GM21825 (cell line): Measurements from ENCODE around the gene NFILZ.

Experiments
- ATAC-seq: cut with Tn5 transposase; IDR thresholded peaks from one replicate; pipeline ENCODE4 v1.9.1; 2021; ENCODE audit warnings: mild to moderate bottlenecking, moderate library complexity; ENCODE audit not compliant: unreplicated experiment

NFILZ gene

DNA sequence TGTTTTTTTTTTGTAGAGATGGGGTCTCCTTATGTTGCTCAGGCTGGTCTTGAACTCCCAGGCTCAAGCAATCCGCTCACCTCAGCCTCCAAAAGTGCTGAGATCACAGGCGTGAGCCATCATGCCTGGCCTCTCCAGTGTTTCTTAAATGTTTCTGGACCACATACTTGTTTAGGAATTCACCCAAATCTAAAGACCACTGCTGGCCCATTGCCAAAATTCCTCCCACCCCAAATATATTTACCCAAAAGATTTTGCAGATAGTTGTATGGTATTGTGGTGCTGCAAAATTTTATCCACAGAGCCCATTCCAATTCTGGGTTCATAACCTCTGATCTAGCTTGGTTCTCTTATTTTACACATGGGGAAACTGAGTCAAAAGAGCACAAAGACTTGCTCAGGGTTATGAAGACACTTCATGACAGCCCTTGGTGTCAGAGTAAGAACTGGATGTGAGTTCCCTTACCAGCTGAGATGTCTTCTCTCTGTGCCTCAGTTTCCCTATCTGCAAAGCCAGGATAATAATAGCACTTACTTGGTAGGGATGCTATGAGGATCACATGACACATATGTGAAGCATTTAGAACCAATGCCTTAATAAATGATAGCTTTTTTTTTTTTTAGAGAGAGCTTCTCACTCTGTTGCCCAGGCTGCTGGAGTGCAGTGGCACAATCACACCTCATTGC, 10.9 kb downstream of the NFILZ start:
- ATAC-seq = no peak

DNA sequence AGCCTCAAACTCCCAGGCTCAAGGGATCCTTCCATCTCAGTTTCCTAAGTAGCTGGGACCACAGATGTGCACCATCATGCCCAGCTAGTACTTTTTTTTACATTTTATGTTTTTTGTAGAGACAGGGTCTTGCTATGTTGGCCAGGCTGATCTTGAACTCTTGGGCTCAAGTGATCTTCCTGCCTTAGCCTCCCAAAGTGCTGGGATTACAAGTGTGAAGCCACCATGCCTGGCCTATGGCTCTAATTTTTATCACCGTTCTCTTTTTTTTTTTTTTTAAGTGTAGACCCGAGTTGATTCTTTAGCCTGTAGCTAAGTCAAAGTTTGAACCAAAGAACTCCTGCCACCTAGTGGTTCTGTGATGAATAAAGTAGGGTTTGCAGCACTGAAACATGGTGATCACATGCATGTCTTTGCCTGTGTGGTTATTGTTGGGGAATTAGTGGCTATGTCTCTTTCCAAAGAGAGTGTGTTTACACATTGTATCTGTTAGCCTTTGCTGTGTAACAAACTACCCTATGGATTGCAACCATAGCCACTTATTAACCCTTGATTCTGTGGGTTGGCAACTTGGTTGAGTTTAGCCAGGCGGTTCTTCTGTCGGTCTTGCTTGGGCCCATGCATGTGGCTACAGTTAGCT, 11.6 kb downstream of the NFILZ start:
- no peak for ATAC-seq

DNA sequence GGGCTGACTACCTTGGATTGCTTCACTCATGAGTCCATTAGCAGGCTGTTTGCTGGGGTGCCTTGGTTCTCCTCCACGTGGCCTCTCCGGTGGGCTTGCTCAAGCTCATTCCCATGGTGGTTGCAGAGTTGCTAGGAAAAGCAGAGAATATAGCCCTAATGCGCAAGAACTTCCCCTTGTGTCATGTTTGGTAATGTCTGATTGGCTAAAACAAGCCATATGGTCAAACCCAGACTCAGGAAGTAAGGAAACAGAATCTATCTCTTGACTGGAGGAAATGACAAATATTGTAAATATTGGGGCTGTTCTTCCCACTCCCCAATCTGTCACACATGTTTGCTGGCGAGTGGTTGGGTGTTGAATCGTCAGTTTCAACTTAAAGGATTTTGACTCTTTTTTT, 12.1 kb downstream of the NFILZ start:
- ATAC-seq = no peak

DNA sequence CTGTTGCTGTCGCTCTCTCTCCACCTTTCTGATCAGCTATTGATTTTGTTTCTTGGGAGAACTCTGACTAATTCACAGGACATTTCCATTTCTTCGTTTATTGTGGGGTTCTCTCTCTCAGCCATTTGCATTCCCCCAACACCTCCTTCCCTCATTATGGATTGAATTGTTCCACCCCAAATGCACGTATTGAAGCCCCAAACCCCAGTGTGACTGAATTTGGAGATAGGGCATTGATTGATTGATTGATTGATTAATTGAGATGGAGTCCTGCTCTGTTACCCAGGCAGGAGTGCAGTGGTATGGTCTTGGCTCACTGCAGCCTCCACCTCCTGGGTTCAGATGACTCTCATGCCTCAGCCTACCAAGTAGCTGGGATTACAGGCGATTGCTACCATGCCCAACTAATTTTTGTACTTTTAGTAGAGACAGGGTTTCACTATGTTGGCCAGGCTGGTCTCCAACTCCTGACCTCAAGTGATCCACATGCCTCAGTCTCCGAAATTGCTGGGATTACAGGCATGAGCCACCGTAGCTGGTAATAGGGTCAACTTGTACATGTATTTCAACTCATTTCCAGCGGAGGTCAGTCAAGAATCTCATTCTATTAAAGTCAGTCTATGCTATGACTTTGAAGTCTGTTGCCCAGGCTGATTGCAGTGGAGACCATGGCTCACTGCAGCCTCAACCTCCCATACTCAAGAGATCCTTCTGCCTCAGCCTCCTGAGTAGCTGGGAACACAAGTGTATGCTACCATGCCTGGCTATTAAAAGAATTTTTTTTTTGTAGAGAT, 13.6 kb downstream of the NFILZ start:
- ATAC-seq = no peak

DNA sequence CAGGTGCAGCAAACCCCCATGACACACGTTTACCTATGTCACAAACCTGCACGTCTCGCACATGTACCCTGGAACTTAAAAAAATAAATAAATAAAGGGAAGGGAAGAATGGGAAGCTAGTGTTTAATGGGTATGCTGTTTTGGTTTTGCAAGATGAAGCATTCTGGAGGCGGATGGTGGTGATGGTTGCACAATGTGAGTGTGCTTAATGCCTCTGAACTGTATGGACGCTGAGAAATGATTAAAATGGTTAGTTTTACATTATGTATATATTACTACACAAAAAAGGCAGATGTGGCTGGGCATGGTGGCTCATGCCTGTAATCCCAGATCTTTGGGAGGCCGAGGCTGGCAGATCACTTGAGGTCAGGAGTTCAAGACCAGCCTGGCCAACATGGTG, 17.8 kb downstream of the NFILZ start:
- no peak for ATAC-seq

DNA sequence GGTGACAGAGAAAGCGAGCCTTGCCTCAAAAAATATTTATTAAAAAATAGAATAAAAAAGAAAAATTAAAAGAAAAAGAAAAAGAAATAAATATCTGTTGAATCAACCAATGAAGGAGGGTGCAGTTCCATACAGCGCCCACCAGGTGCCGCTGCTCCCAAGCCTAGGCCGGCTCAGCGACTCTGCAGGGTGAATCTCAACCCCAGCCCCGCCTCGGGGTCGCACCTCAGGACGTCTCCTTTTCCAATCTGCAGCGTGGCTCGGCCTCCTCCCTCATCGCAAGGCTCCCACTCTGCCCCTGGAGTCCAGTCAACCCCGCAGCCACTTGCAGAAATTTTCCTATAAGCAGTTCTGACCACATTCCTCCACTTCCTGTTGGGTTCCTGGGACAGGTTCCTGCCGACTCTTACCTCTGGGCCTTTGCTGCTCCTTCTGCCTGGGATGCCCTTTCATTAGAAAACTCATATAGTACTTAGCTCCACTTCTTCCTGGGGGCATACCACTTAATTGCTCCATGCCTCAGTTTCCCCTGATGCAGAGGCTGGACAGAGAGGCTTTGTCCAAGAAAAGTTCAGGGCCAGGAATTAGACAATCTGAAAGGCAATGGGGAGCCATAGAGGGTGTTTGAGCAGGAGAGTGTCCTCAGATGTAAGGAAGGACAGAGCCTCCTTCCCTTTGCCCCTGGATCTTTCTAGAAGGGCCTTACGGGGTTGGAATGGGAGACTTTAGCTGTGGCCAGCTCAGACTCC, 24.3 kb downstream of the NFILZ start:
- no peak for ATAC-seq

DNA sequence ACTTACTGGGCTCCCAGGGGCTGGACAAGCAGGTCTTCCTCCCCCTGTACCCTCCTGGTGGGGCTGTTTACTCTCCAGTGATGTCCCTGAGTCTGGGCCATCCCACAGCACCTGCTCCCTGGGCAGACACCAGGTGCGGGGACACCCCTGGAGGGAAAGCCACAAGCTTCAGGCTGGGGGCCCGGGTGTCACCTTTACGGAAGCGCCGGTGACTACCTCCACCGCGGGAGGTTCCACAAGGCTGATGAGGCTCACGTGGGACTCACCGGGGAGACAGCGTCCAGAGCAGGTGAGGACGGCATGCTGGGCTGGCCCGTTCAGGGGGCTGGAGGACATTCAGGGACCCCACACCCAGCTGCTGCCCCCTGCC, 24.9 kb downstream of the NFILZ start:
- ATAC-seq = no peak

DNA sequence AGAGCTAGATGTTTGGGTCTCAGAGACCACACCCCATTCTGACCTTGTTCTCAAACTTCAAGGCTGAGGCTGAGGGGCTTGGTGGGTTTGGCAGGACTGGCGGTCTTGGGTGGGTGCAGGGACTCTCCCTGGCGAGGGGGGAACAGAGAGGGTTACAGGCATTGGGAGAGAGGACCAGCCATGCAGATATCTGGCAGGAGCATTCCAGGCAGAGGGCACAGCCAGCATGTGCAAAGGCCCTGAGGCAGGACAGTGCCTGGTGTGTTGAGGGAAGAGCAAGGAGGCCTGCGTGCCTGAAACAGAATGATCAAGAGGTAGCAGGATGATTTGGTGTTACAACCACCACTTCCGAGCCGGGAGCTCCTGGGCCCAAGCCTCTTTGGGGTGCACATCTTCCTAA, 27.4 kb downstream of the NFILZ start:
- ATAC-seq = no peak

DNA sequence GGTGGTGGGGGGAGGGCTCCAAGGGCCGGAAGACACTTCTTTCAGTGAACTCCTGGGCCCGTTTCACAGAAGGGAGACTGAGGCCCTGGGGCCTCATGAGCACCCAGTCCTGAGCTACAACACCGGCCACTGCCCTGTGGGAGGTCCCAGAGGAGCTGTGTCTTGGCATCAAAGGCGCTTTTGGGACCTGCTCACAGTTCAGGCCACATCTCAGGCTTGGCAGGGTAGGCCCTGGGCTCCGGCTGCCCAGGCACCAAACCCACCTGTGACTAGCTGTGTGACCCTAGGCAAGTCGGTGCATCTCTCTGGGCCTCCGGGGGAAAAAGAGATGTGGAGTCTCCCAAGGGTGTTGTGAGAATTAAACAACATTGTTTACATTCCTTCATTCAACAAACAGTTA, 29.5 kb downstream of the NFILZ start:
- no peak for ATAC-seq

DNA sequence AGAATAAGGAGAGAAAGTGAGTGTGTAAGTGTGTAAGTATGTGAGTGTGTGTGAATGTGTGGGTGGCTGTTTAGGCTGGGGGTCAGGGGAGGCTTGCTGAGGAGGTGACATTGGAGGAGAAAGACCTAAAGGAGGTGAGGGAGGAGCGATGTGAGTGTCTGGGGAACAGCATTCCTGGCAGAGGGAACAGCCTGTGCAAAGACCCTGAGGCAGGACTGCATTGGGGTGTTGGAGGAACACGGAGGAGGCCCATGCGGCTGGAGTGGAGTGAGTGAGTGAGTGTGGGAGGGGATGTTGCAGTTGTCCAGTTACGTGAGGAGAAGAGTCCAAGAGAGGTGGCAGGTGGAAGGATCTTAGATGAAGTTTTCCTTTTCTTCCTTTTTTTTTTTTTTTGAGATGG, 31.8 kb downstream of the NFILZ start:
- no peak for ATAC-seq

DNA sequence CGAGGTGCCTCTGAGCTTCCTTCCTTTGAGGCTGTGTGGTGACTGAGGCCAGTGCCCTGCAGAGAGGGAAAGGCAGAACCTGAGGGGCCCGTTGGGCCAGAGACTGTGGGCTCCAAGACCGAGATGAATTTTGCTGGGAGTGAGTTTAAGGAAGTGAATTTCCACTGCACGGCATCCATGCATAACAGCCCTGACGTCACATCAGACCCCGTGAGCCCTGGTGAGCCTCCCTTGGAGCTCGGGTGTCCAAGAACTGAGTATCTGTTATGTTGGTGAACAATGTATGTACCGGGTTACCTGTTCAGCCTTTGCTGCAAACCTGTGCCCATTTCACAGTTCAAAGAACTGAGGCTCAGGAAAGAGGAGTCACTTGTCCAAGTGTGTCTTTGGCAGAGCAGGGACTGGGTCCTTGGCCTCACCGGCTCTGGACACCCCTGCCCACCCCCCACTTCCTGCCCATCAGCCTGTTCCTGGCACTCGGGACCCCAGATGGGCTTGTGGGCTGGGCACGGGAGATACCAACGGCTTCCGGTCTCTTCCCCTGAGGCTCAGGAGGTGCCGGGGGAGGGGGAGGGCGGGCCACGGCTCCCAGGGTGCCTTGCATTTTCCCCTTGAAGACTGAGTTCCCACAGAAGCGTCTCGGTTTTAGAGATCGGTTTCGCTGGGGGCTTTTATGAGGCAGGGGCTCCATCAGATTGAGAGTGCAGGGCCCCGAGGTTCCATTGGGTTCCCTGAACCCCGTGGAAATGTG, 33.7 kb downstream of the NFILZ start:
- no peak for ATAC-seq

DNA sequence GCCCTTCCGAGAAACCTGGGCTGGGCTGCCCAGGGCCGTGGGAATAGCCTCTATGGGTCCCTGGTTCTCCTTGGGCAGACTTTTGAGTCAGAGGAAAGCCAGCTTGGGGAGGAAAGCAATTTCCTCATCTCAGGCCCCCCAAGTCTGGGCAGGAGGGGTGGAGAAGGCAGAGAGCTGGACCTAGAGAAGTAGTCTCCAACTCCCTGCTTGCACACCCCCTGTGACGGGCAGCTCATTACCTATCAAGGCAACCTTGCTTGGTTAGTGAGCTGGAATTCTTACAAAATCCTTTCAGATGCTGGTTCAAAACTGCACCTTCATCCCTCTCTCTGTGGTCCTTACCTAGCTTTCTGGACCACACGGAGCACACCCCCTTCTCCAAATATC, 34.2 kb downstream of the NFILZ start:
- ATAC-seq = no peak

DNA sequence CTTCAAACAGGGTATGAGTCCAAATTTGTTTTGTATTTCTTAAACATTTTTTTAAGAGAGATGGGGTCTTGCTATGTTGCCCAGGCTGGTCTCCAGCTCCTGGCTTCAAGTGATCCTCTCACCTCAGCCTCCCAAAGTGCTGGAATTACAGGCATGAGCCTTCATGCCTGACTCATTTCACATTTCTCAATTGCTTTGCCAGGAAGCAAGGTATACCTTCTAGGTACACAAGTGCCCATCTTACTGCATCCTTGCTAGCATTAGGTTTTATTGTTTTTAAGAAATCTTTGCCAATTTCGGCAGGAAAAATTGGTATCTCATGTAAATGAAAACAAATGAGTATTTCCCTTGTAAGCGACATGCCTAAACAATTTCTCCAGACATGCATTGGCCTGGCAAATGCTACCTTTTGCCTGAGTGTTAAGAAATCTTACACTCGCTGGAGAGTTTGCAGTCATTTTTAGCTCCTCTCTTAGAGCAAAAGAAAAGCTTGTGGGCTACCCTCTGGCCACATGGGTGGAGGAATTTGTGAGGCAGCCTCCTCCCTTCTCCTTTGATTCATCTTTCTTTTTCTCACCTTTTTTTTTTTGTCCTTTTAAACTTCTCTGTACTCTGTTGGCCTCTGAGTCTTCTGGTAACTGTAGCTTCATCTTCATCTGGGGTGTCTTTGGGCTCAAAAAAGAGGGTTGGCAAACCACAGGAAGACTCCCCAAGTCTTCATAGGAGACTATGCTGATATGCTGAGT, 35.2 kb downstream of the NFILZ start:
- ATAC-seq = no peak

DNA sequence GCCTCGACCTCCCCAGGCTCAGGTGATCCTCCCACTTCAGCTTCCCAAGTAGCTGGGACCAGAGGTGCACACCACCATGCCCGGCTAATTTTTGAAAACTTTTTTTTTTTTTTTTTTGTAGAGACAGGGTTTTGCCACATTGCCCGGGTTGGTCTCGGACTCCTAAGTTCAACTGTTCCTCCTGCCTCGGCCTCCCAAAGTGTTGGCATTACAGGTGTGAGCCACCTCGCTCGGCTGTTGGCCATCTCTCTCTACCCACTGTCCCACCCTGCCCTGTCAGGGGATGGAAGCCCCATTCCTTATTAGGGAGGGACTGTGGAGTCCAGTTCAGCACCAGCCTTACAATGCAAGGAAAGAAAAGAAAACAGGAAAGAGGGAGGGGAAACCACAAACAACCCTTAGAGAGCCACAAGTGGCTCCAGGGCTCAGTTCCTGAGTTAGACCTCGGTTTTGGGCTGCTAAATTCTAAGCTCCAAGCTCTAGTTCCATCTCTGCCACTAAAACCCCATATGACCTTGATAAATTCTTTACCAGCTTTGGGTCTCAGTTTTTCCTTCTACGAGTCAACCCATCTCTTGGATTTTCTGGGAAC, 36.5 kb downstream of the NFILZ start:
- ATAC-seq = no peak

DNA sequence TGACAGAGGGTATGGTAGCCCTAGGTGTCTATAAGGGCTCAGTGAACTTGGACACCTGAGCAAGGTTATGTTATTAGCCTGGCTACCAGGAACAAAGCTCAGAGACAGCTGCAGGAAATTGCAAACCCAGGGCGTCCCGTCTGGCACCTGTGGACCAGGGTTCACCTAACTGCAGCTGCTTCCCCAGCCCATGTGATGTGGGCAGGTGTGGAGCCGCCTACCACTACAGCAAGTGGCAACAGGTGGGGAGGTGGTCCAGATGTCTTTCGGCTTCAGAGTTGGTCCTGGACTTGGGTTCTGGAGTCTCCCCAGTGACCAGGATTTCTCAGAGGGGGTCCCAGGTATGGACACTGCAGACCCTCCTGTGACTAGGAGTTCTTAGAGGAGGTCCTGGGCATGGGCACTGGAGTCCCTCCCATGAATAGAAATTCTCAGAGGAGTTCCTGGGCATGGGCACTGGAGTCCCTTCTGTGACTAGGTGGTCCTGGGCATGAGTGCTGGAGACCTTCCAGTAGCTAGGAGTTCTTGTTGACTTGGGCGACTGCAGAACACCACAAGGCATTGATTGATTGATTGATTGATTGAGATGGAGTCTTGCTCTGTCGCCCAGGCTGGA, 43.0 kb downstream of the NFILZ start:
- ATAC-seq = no peak

DNA sequence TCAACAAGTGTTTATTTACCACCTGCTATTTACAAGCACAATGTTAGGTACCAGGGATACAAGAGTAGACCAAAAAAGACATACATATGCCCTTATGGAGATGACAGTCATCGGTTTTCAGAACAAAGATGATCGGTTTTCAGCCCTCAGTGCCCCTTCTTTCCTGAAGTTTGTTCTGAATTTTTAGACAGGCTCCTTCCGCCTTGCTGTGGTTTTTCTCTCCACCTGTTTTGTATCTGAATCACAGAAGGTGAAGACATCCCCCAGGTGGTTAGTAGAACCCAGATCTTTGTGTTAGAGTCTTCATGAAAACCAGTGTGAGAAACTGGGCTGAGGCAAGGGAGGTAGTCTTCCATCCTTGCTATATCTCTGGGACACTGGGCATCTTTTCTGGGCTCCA, 44.6 kb downstream of the NFILZ start:
- no peak for ATAC-seq

DNA sequence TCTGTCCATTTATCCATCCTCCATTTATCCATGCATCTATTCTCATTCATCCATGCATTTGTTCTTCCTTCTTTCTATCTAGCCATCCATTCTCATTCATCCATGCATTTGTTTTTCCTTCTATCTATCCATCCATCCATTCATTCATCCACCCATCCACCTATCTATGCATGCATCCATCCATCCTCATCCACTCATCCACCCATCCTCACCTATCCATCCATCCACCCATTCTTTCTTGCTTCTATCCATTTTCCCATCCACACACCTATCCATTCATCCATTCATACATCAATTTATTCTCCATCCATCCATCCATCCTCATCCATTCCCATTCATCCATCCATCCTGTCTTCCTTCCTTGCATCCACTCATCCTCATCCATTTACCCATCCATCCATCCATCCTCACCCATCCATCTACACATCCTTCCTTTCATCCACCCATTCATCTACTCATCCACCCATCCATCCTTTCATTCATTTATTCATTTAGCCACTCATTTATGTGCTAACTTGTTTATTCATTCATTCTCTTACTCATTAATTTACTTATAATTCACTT, 47.9 kb downstream of the NFILZ start:
- no peak for ATAC-seq
